ENCODE results near the gene BRD3OS.
"Not testable (repeated sequence)": the region's sequence is repeated elsewhere in the genome, so short reads cannot be mapped to it uniquely, and the experiment has no call there.

BRD3OS gene

GRCh38 chr9:134071149-134071548, 45.9 kb downstream of the BRD3OS start:
- H3K4me1 ChIP-seq (ENCODE audit: control insufficient read depth in 2 of 2, insufficient read depth in 2 of 2, low read length in 2 of 2), result peaks cover 8 to 10% of the 10 kb centered on the region in 2 donors
- no peaks in the 10 kb centered on the region for H3K36me3 ChIP-seq (ENCODE audit: control insufficient read depth in 2 of 2, insufficient read depth in 2 of 2, low read length in 2 of 2)
- H3K9me3 ChIP-seq (ENCODE audit: control insufficient read depth in 2 of 2, low read length in 2 of 2), result no peaks in the 10 kb centered on the region
- H3K9ac ChIP-seq (ENCODE audit: low read depth in 1 of 2, low read length in 2 of 2), result no peak overlapping the region
- no peak overlapping the region for H3K4me3 ChIP-seq (ENCODE audit: low read length in 2 of 2)
- H3K27me3 ChIP-seq (ENCODE audit: control insufficient read depth in 2 of 2, insufficient read depth in 2 of 2, low read length in 2 of 2), result peaks cover 6 to 12% of the 10 kb centered on the region in 2 donors
- H3K27ac ChIP-seq (ENCODE audit: low read depth in 2 of 2, low read length in 2 of 2), result no peak overlapping the region

DNA sequence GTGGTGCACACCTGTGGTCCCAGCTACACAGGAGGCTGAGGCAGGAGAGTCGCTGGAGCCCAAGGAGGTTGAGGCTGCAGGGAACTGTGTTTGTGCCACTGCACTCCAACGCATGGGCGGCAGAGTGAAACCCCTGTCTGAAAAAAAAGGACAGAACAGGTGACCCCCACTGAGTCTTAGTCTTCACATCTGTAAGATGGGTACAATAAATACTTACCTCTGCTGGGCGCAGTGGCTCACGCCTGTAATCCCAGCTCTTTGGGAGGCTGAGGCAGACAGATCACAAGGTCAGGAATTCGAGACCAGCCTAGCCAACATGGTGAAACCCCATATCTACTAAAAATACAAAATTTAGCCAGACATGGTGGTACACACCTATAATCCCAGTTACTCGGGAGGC, 47.4 kb downstream of the BRD3OS start:
- H3K9me3 ChIP-seq (ENCODE audit: control insufficient read depth in 2 of 2, low read length in 2 of 2); H3K4me3 ChIP-seq (ENCODE audit: low read length in 2 of 2); H3K36me3 ChIP-seq (ENCODE audit: control insufficient read depth in 2 of 2, insufficient read depth in 2 of 2, low read length in 2 of 2); H3K4me1 ChIP-seq (ENCODE audit: control insufficient read depth in 2 of 2, insufficient read depth in 2 of 2, low read length in 2 of 2); H3K9ac ChIP-seq (ENCODE audit: low read depth in 1 of 2, low read length in 2 of 2); H3K27ac ChIP-seq (ENCODE audit: low read depth in 2 of 2, low read length in 2 of 2): not testable (repeated sequence)
- H3K27me3 ChIP-seq (ENCODE audit: control insufficient read depth in 2 of 2, insufficient read depth in 2 of 2, low read length in 2 of 2), result peaks cover 6 to 12% of the 10 kb centered on the region in 2 donors

- Histone ChIP-seq H3K27ac (ENCODE audit: low read depth in 2 of 2, low read length in 2 of 2) (no peak overlapping the region), H3K9ac (ENCODE audit: low read depth in 1 of 2, low read length in 2 of 2) (no peak overlapping the region), H3K36me3 (ENCODE audit: control insufficient read depth in 2 of 2, insufficient read depth in 2 of 2, low read length in 2 of 2) (no peaks in the 10 kb centered on the region), H3K4me3 (ENCODE audit: low read length in 2 of 2) (no peak overlapping the region), H3K4me1 (ENCODE audit: control insufficient read depth in 2 of 2, insufficient read depth in 2 of 2, low read length in 2 of 2) (peaks cover 3 to 5% of the 10 kb centered on the region in 2 donors), H3K9me3 (ENCODE audit: control insufficient read depth in 2 of 2, low read length in 2 of 2) (no peaks in the 10 kb centered on the region), H3K27me3 (ENCODE audit: control insufficient read depth in 2 of 2, insufficient read depth in 2 of 2, low read length in 2 of 2) (peaks cover 6 to 12% of the 10 kb centered on the region in 2 donors)
Measured at GRCh38 chr9:134073500-134073899, 48.2 kb downstream of the BRD3OS start.

GRCh38 chr9:134075689-134076088, 50.4 kb downstream of the BRD3OS start:
- not testable (repeated sequence) for H3K9me3 ChIP-seq (ENCODE audit: control insufficient read depth in 2 of 2, low read length in 2 of 2); H3K4me1 ChIP-seq (ENCODE audit: control insufficient read depth in 2 of 2, insufficient read depth in 2 of 2, low read length in 2 of 2); H3K27me3 ChIP-seq (ENCODE audit: control insufficient read depth in 2 of 2, insufficient read depth in 2 of 2, low read length in 2 of 2); H3K9ac ChIP-seq (ENCODE audit: low read depth in 1 of 2, low read length in 2 of 2); H3K27ac ChIP-seq (ENCODE audit: low read depth in 2 of 2, low read length in 2 of 2); H3K4me3 ChIP-seq (ENCODE audit: low read length in 2 of 2); H3K36me3 ChIP-seq (ENCODE audit: control insufficient read depth in 2 of 2, insufficient read depth in 2 of 2, low read length in 2 of 2)

DNA sequence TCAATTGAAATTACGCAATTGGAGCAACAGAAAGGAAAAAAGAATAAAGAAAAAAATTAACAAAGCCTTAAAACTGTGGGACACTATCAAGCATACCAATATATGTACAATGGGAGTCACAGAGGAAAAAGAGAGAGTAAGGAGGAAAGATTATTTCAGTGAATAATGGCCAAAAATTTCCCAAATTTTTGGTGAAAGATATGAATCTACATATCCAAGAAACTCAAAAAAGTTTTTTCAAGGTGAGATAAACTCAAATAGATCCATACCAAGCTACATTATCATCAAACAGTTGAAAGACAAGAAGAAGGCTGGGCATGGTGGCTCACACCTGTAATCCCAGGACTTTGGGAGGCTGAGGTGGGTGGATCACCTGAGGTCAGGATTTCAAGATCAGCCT, 51.4 kb downstream of the BRD3OS start:
- H3K36me3 ChIP-seq (ENCODE audit: control insufficient read depth in 2 of 2, insufficient read depth in 2 of 2, low read length in 2 of 2), result no peaks in the 10 kb centered on the region
- no peaks in the 10 kb centered on the region for H3K9me3 ChIP-seq (ENCODE audit: control insufficient read depth in 2 of 2, low read length in 2 of 2)
- no peaks in the 10 kb centered on the region for H3K27me3 ChIP-seq (ENCODE audit: control insufficient read depth in 2 of 2, insufficient read depth in 2 of 2, low read length in 2 of 2)
- no peak overlapping the region for H3K4me3 ChIP-seq (ENCODE audit: low read length in 2 of 2)
- H3K4me1 ChIP-seq (ENCODE audit: control insufficient read depth in 2 of 2, insufficient read depth in 2 of 2, low read length in 2 of 2), result no peaks in the 10 kb centered on the region
- H3K9ac ChIP-seq (ENCODE audit: low read depth in 1 of 2, low read length in 2 of 2), result no peak overlapping the region
- H3K27ac ChIP-seq (ENCODE audit: low read depth in 2 of 2, low read length in 2 of 2), result no peak overlapping the region

All from mucosa of rectum (tissue), 2 donors.